ENCODE data around the gene COPS2. TPM values are rescaled to one million over a fixed set of nuclear protein-coding genes. Genes with fewer than 3 reads are reported as not detected.

COPS2 gene
- total and polyA plus RNA-seq, 9 of the 15 experiments (the other 6 are each of a cell fraction or from before 2014, with no cell fraction given): 66.4 to 154 (median 117) TPM

GRCh38 chr15:49088996-49089395, 66.4 kb downstream of the COPS2 start (continued):
- no peak for TF ChIP-seq DEAF1 (CRISPR knock-in tag; IDR thresholded peaks at IDR 0.05)
- no peak for TF ChIP-seq ZNF766 (CRISPR knock-in tag; conservative IDR thresholded peaks at IDR 0.05)
- no peak for TF ChIP-seq MTA3 (IDR thresholded peaks at IDR 0.05; ENCODE audit: borderline replicate concordance)
- no peak for TF ChIP-seq ZNF197 (CRISPR knock-in tag; IDR thresholded peaks at IDR 0.05; ENCODE audit: low read depth)

GRCh38 chr15:49085696-49086459, 69.5 kb downstream of the COPS2 start:
- 67% methylated on average over 5 of the region's 5 CpGs for WGBS (ENCODE audit: insufficient coverage, low coverage, missing lambda C conversion rate)
- H3K4me2 ChIP-seq (ENCODE audit: insufficient read depth, low read length): no peak overlapping the region
- POLR2A ChIA-PET: no interaction called here
- no peak overlapping the region for H3K4me3 ChIP-seq
- no peaks in the 10 kb centered on the region for H3K79me2 ChIP-seq (ENCODE audit: control insufficient read depth, insufficient read depth, low read length)
- DNase-seq (ENCODE audit: extremely low read depth in 1 of 4, low spot score in 3 of 4) (no peak), FAIRE-seq (no peak), ATAC-seq (no peak)
- no peak overlapping the region for H3K27ac ChIP-seq (ENCODE audit: extremely low read depth, low read depth, low read length)
- H4K20me1 ChIP-seq (replicated peaks; ENCODE audit: control insufficient read depth, insufficient read depth, low read length): no peaks in the 10 kb centered on the region
- no peaks in the 10 kb centered on the region for H3K36me3 ChIP-seq (ENCODE audit: control insufficient read depth, insufficient read depth, low read length)
- H3K9me3 ChIP-seq (replicated peaks; ENCODE audit: control insufficient read depth, insufficient read depth, low read depth, low read length): no peaks in the 10 kb centered on the region
- H3K9ac ChIP-seq (ENCODE audit: insufficient read depth in 1 of 2, low read depth in 2 of 2, low read length in 2 of 2): no peak overlapping the region
- no peaks in the 10 kb centered on the region for H3K27me3 ChIP-seq (ENCODE audit: control insufficient read depth in 2 of 2, insufficient read depth in 2 of 2, low read length in 2 of 2)
- CTCF ChIA-PET (ENCODE audit: low intra/inter-chr PET ratio): no interaction called here
- in situ Hi-C loops (cut with MboI) (no loop called here), intact Hi-C loops (cut with micrococcal nuclease) (no loop called here)
- TF ChIP-seq TRIM25 (IDR thresholded peaks at IDR 0.05; ENCODE audit: borderline replicate concordance) (no peak), MNT (conservative IDR thresholded peaks at IDR 0.05) (no peak)
- H3K4me1 ChIP-seq (replicated peaks in 1 of 2; ENCODE audit: control insufficient read depth in 2 of 2, insufficient read depth in 2 of 2, low read length in 2 of 2): no peaks in the 10 kb centered on the region
- no TSS peak for BruUV-seq (replicated peaks)
- H2AFZ ChIP-seq (ENCODE audit: low read depth, low read length): no peak overlapping the region
- H3K9me1 ChIP-seq (ENCODE audit: control insufficient read depth, insufficient read depth, low read length): no peaks in the 10 kb centered on the region
